Adrenal gland (tissue), 12 donors: Measurements from ENCODE around the gene SEMA4C. TPM values are rescaled to one million over a fixed set of nuclear protein-coding genes. Genes with fewer than 3 reads are reported as not detected.
A peak's percentile ranks its signal among the peaks of the same experiment; 100 is the strongest.

Source experiments
- DNase-seq, 7 donors: peaks; one replicate each; pipeline ENCODE4 v3.0.0-alpha.2; 2019 to 2020
- H3K27ac ChIP-seq, 5 donors: fragments of 200-600 bp; sonication (generic) in 4 of 5; 1 replicate in 3 of 5; 2 replicates in 2 of 5; pipeline versions ENCODE4 v1.5.1 to v1.8.0; 2016 to 2020; ENCODE audit warnings: mild to moderate bottlenecking in 1 of 5
- H3K27me3 ChIP-seq: fragments of 200-600 bp; 2 replicates; pipeline ENCODE4 v1.8.0; 2021
- H3K36me3 ChIP-seq, 2 donors: fragments of 200-600 bp; replicated peaks in 1 of 2; 1 replicate in 1 of 2; 2 replicates in 1 of 2; pipeline versions ENCODE4 v1.5.1 to v1.8.0; 2018 to 2022
- H3K4me1 ChIP-seq, 2 donors: fragments of 200-600 bp; replicated peaks in 1 of 2; 1 replicate in 1 of 2; 2 replicates in 1 of 2; pipeline versions ENCODE4 v1.5.1 to v1.8.0; 2018 to 2021
- H3K4me3 ChIP-seq, 4 donors: fragments of 200-600 bp; sonication (generic) in 3 of 4; one replicate each; pipeline ENCODE4 v1.5.1; 2016 to 2018
- H3K9me3 ChIP-seq, 3 donors: fragments of 200-600 bp; sonication (generic) in 1 of 3; replicated peaks in 1 of 3; 1 replicate in 2 of 3; 2 replicates in 1 of 3; pipeline versions ENCODE4 v1.5.1 to v1.8.0; 2016 to 2021
- POLR2A ChIP-seq, 2 donors: fragments of 450-650 bp; IDR thresholded peaks; one replicate each; pipeline ENCODE4 v1.6.1; 2017; ENCODE audit warnings: antibody characterized with exemption in 2 of 2, mild to moderate bottlenecking in 2 of 2, moderate library complexity in 1 of 2
- WGBS, 4 donors: extraction: QIAGEN DNeasy Blood & Tissue Kit in 2 of 4; methylation state at CpG; one replicate each; pipeline versions ENCODE4 v1.1.5 to v1.1.7; 2013 to 2017; 5-methylcytosine and 5-hydroxymethylcytosine counted together
- intact Hi-C, 2 donors: fragments of 100-400 bp; cut with DNase I; formaldehyde crosslinking; loops; one replicate each; pipeline versions ENCODE4 v1.14.1 to v1.15.0; 2022 to 2023
- polyA plus RNA-seq, 3 donors: library from polyadenylated mRNA; stranded (reverse); fragments of 200-250 nt in 2 of 3; fragments of 350-450 nt in 1 of 3; fragmentation: Illumina TruSeq in 1 of 3; extraction: RNeasy Lipid Tissue Mini Kit (QIAGEN cat#74804) in 1 of 3; gene quantifications; one replicate each; pipeline ENCODE4 v1.2.3, GENCODE V29; 2013 to 2014
- total RNA-seq, 9 donors: library from RNA; depleted of rRNA in 4 of 9; stranded (reverse); fragments of >200 nt in 4 of 9; fragments of 120-200 nt in 1 of 9; fragmentation: NEBNext Ultra II Directional in 1 of 9; extraction: Animal tissue kit (Norgen Biotek cat#: 25700) in 1 of 9; gene quantifications; one replicate each; pipeline versions ENCODE4 v1.1.0 to v1.2.4, GENCODE V29; 2013 to 2023
- TF ChIP-seq, protein P1 (sequence below), 6 experiments: fragments of 450-650 bp in 4 of 6; fragments of 200-600 bp in 2 of 6; sonication (generic) in 1 of 6; IDR thresholded peaks; 1 replicate in 5 of 6; 2 replicates in 1 of 6; pipeline versions ENCODE4 v1.5.1 to v1.8.0; 2016 to 2021; ENCODE audit warnings: antibody characterized with exemption in 6 of 6, mild to moderate bottlenecking in 2 of 6, moderate library complexity in 1 of 6
- donor health status: healthy with polysubstance abuse.
- donor health status: Bipolar disorder and iron deficiency.
- donor health status: DM: yes; HTN: yes; CAD: no.
- donor health status: DM: no; HTN: no; CAD: no.
- donor health status: DM: no; HTN: no; CAD: no.
- donor health status: DM: yes; HTN: yes; CAD: no.

SEMA4C gene
- total and polyA plus RNA-seq, 12 donors: 4.4 to 31.6 (median 23.2) TPM

DNA sequence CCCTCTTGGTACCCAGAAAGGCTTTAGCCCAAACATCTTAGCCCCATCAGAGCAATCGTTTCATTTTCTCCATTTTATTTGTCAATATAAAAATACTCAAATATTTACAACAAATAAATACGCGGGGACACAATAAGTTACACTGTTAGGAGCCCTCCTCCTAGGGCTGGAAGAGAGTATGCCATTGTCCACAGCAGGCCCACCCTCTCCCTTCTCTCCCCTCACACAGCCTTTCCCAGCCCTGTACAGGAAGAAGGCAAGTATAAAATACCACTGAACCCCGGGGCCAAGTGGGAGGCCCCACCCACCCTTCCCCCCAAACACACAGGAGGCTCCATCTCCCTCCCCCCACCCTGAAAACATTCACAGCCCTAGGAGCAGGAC, 10.2 kb downstream of the SEMA4C start:
- intact Hi-C loops: loop anchor here (5.0 to 10.0 kb wide), 4 partner anchors 45 to 255 kb away; partner anchors contain the start of genes ANKRD36 (in 1 of the 2) and CNNM3 (in 1 of the 2)
- WGBS, 4 donors: 56 to 63% (median 59%) methylated on average over 4 of the region's 4 CpGs
- TF ChIP-seq, protein P1, sequence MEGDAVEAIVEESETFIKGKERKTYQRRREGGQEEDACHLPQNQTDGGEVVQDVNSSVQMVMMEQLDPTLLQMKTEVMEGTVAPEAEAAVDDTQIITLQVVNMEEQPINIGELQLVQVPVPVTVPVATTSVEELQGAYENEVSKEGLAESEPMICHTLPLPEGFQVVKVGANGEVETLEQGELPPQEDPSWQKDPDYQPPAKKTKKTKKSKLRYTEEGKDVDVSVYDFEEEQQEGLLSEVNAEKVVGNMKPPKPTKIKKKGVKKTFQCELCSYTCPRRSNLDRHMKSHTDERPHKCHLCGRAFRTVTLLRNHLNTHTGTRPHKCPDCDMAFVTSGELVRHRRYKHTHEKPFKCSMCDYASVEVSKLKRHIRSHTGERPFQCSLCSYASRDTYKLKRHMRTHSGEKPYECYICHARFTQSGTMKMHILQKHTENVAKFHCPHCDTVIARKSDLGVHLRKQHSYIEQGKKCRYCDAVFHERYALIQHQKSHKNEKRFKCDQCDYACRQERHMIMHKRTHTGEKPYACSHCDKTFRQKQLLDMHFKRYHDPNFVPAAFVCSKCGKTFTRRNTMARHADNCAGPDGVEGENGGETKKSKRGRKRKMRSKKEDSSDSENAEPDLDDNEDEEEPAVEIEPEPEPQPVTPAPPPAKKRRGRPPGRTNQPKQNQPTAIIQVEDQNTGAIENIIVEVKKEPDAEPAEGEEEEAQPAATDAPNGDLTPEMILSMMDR (IDR thresholded peaks at IDR 0.05): no peak
- no peak for TF ChIP-seq POLR2A (IDR thresholded peaks at IDR 0.05)
- Histone ChIP-seq H3K27me3 (no peaks in the 10 kb centered on the region), H3K4me1 (peaks cover 12 to 32% of the 10 kb centered on the region in 2 donors), H3K27ac (peak overlapping the region in 3 of 5 donors; percentile 56 to 75 (median 73)), H3K4me3 (no peak overlapping the region), H3K36me3 (peaks cover 0 to 47% of the 10 kb centered on the region in 2 donors), H3K9me3 (no peaks in the 10 kb centered on the region)
- DNase-seq: no peak

DNA sequence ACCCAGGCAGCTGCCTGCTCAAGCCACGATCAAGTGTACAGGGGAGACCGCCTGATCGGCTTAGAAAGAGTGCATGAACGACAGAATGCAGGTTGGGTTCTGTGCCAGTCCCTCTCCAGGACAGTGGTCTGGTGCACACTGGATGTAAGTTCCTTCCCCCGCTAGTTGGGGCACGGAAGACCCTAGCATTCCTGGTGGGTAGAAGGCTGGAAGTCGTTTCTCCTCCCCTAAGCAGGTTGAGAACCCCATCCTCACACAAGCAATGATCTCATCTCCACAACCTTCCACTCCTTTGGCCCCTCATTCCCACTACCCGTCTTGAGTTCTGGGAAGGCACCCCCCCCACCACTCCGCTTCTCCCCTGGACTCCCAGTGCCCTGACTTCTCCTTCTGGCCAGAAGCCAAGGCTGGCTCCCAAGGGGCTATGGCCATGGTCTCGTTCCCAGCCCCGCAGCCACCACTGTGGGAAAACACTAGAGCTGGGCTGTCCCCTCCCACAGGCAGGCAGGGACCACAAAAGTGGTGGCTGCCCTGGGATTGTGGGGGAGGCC, 10.7 kb downstream of the SEMA4C start:
- Histone ChIP-seq H3K4me1 (peaks cover 12 to 33% of the 10 kb centered on the region in 2 donors), H3K27ac (peak overlapping the region in 4 of 5 donors; percentile 53 to 75 (median 64)), H3K27me3 (no peaks in the 10 kb centered on the region), H3K4me3 (no peak overlapping the region), H3K9me3 (no peaks in the 10 kb centered on the region), H3K36me3 (peaks cover 0 to 43% of the 10 kb centered on the region in 2 donors)
- DNase-seq: peak in 4 of 7 donors; percentile 41 to 76 (median 57)
- intact Hi-C loops: no loop called here
- WGBS, 4 donors: 58 to 76% (median 62%) methylated on average over 8 to 11 of the region's 11 CpGs
- TF ChIP-seq, protein P1 (IDR thresholded peaks at IDR 0.05): no peak
- no peak for TF ChIP-seq POLR2A (IDR thresholded peaks at IDR 0.05)

DNA sequence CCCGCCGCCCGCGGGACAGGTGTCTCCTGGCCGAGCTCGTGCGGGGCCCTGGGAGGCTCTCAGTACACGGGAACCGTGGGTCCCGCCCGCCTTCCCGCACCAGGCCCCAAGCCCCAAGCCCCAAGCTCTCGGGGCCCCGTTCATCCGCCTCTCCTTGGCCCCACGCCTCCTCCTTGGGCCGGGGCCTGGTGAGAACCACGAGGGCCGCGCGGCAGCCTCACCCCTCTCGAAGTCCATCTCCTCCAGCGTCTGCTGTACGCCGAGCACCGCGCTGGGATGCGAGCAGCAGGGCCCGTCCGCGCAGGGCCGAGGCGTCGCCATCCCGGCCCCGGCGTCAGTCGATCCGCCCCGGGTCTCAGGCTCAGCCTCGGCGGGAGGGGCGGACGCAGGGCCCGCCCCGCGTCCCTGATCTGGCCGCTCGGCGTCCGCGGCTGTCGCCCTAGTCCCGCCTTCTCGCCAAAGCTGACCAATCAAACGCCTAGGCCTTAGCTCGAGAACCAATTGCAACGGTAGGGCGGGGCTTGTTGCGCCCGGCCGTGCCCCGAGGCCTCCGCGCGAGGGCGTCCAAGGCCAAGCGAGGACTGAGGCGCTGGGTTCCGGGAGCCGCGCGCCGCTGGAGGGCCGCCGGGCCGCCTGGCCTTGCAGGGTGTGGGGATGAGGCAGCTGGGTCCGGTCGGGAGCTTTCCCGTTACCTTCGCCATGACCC, 12.1 kb downstream of the SEMA4C start, which contains the start of gene ANKRD39:
ANKRD39 (minus strand) TSS at position 350 of the 706 bp plus-strand sequence; CDS start at position 321, 29 bp downstream.
- peak within 1 kb of the TSS; percentile 28 to 81 (median 68) for H3K4me3 ChIP-seq
- H3K36me3 ChIP-seq: peaks cover 0 to 43% of the 10 kb centered on the region in 2 donors
- peak within 1 kb of the TSS; percentile 48 to 75 (median 68) for H3K27ac ChIP-seq
- WGBS, 4 donors: 0% methylated on average over 14 to 81 of the region's 81 CpGs
- peak; percentile 98 to 99 (median 99) for DNase-seq
- H3K27me3 ChIP-seq: no peaks in the 10 kb centered on the region
- peak; percentile 77 to 84 for TF ChIP-seq POLR2A (IDR thresholded peaks at IDR 0.05)
- TF ChIP-seq, protein P1 (IDR thresholded peaks at IDR 0.05): peak; percentile 16 to 90 (median 66)
- no peaks in the 10 kb centered on the region for H3K9me3 ChIP-seq
- intact Hi-C loops: no loop called here
- peaks cover 12 to 33% of the 10 kb centered on the region in 2 donors for H3K4me1 ChIP-seq
